Small intestine (tissue), 7 donors: ENCODE data around the gene MRO. TPM values are rescaled to one million over a fixed set of nuclear protein-coding genes. Genes with fewer than 3 reads are reported as not detected.

Source experiments
- DNase-seq, 2 donors: peaks; one replicate each; pipeline versions ENCODE4 v3.0.0 to v3.0.0-alpha.2; 2013
- FAIRE-seq: peaks from 2 replicates; lab custom pipeline; 2012; peaks lifted over from hg19 to GRCh38; lab: Jason Lieb, UNC
- H3K27ac ChIP-seq, 3 donors: one replicate each; pipeline ENCODE4 v1.5.1; 2013; ENCODE audit warnings: low read length in 2 of 3, mild to moderate bottlenecking in 2 of 3, control low read depth in 1 of 3, inconsistent platforms in 1 of 3, low read depth in 1 of 3, moderate library complexity in 1 of 3
- H3K27me3 ChIP-seq, 3 donors: one replicate each; pipeline ENCODE4 v1.6.1; 2013; ENCODE audit warnings: low read length in 3 of 3, inconsistent platforms in 1 of 3; ENCODE audit not compliant: control insufficient read depth in 3 of 3, insufficient read depth in 3 of 3
- H3K36me3 ChIP-seq, 3 donors: one replicate each; pipeline ENCODE4 v1.6.1; 2013; ENCODE audit warnings: low read length in 3 of 3, inconsistent platforms in 1 of 3, low read depth in 1 of 3, mild to moderate bottlenecking in 1 of 3, moderate library complexity in 1 of 3; ENCODE audit not compliant: control insufficient read depth in 3 of 3, insufficient read depth in 2 of 3
- H3K4me1 ChIP-seq, 3 donors: one replicate each; pipeline ENCODE4 v1.6.1; 2013; ENCODE audit warnings: low read length in 2 of 3, inconsistent platforms in 1 of 3, low read depth in 1 of 3, mild to moderate bottlenecking in 1 of 3, moderate library complexity in 1 of 3; ENCODE audit not compliant: control insufficient read depth in 3 of 3, insufficient read depth in 2 of 3
- H3K4me3 ChIP-seq, 3 donors: one replicate each; pipeline ENCODE4 v1.5.1; 2013; ENCODE audit warnings: low read length in 3 of 3, control low read depth in 1 of 3, inconsistent platforms in 1 of 3, low read depth in 1 of 3, mild to moderate bottlenecking in 1 of 3, moderate library complexity in 1 of 3
- H3K9me3 ChIP-seq, 2 donors: one replicate each; pipeline ENCODE4 v1.6.1; 2013; ENCODE audit warnings: low read depth in 1 of 2, low read length in 1 of 2; ENCODE audit not compliant: control insufficient read depth in 2 of 2, insufficient read depth in 1 of 2
- WGBS, 3 donors: extraction: QIAGEN DNeasy Blood & Tissue Kit; methylation state at CpG; one replicate each; pipeline ENCODE4 v1.1.7; 2013; 5-methylcytosine and 5-hydroxymethylcytosine counted together
- polyA plus RNA-seq, 4 donors: library from polyadenylated mRNA; stranded (reverse) in 3 of 4; unstranded in 1 of 4; fragments of 200-250 nt in 3 of 4; fragments of 120-200 nt in 1 of 4; gene quantifications; one replicate each; pipeline versions ENCODE4 v1.2.1 to v1.2.3, GENCODE V29; 2013
- donor health status: healthy with polysubstance abuse.
- donor health status: control.
- donor health status: control.
- donor health status: Bipolar disorder and iron deficiency.
- donor health status: healthy.

The MRO gene
- polyA plus RNA-seq, 4 donors, result 2.9 to 19.2 (median 7.7) TPM

DNA sequence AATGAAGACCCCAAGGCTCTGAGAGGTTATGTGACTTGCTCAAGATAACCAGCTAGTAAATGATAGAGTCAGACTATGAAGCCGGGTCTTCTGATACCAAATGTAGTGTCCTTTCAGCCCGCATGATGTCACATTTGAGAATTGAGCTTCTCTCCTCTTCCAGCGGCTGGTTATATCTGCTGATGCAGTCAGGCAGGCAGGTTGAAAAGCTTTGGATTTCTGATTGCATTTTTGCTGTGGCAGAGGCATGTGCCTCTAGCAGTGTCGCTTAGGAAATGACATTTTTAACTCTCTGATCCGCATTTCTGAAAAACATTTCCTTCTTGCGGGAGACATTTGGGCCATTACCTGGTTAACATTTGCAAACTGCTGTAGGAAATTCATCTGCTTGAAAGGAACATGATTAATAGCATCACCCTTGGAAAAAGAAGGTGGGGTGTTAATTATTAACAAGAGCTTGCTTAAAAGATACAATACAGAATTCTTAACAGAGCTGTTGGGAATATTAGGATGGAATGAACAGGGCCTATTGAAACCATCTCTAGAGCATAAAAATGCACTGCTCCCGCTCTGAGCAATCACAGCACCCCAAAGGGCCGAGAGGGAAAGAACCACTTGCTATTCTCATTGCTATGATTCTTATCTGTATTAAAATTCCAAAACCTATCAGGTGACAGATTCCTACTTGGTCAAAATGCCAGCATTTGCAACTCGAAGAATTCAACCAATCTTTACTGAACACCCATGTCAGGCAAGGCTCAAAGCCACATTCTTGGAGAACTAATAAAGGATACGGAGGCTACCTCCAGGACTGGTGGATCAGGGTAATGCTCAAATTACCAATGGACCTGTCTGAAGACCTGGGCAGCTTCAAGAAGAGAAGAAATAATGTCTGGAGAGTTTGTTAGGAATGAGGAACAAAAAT lies 25.9 kb downstream of the MRO start:
- no peak overlapping the region for H3K4me3 ChIP-seq
- WGBS, 3 donors, result 29 to 67% (median 35%) methylated on average over 10 of the region's 10 CpGs
- peak overlapping the region; percentile 49 to 92 (median 67) for H3K27ac ChIP-seq
- no peaks in the 10 kb centered on the region for H3K9me3 ChIP-seq
- FAIRE-seq (no peak), DNase-seq (peak; percentile 69 to 72)
- no peaks in the 10 kb centered on the region for H3K27me3 ChIP-seq
- H3K4me1 ChIP-seq, result peaks cover 3 to 70% (median 20%) of the 10 kb centered on the region in 3 donors
- no peaks in the 10 kb centered on the region for H3K36me3 ChIP-seq

GRCh38 chr18:50792885-50793284 lies 26.9 kb downstream of the MRO start:
- Histone ChIP-seq H3K4me1 (peaks cover 3 to 68% (median 19%) of the 10 kb centered on the region in 3 donors), H3K4me3 (no peak overlapping the region), H3K36me3 (no peaks in the 10 kb centered on the region), H3K27ac (peak overlapping the region; percentile 49 to 92 (median 67)), H3K27me3 (no peaks in the 10 kb centered on the region), H3K9me3 (no peaks in the 10 kb centered on the region)
- FAIRE-seq (peak; percentile 57), DNase-seq (no peak)
- WGBS, 3 donors, result 36 to 73% (median 58%) methylated on average over 5 of the region's 5 CpGs

GRCh38 chr18:50791599-50792438 lies 28.0 kb downstream of the MRO start:
- peaks cover 3 to 58% (median 13%) of the 10 kb centered on the region in 3 donors for H3K4me1 ChIP-seq
- no peaks in the 10 kb centered on the region for H3K9me3 ChIP-seq
- no peaks in the 10 kb centered on the region for H3K27me3 ChIP-seq
- no peaks in the 10 kb centered on the region for H3K36me3 ChIP-seq
- H3K27ac ChIP-seq, result peak overlapping the region; percentile 15 to 86 (median 76)
- peak; percentile 72 to 86 for DNase-seq
- peak; percentile 36 for FAIRE-seq
- H3K4me3 ChIP-seq, result no peak overlapping the region
- WGBS, 3 donors, result 15 to 54% (median 34%) methylated on average over 4 of the region's 4 CpGs

DNA sequence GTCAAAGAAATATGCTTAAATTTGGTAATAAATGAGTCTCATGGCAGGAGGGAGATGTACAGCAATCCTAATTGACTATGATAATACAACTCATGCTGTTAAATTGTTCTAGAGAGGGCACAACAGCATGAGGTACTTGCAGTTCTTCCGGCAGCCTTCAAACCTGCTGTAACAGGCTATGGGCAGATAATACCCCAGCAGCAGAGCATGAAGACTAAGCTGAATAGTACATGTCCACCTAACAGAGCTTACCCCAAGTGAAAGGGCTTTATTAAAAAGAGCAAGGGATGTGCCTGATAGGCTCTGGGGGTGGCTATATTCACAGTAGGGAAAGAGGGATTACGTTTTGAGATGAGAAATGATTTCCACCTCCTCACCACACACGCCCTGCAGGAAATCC lies 28.9 kb downstream of the MRO start:
- H3K27ac ChIP-seq, result peak overlapping the region in 2 of 3 donors; percentile 76 to 86

GRCh38 chr18:50790241-50790640 lies 29.6 kb downstream of the MRO start:
- Histone ChIP-seq H3K27me3 (no peaks in the 10 kb centered on the region), H3K9me3 (no peaks in the 10 kb centered on the region), H3K36me3 (no peaks in the 10 kb centered on the region), H3K4me1 (peaks cover 3 to 46% (median 13%) of the 10 kb centered on the region in 3 donors), H3K4me3 (no peak overlapping the region), H3K27ac (peak overlapping the region in 1 of 3 donors; percentile 76)
- WGBS, 3 donors, result 40 to 64% (median 57%) methylated on average over 4 of the region's 4 CpGs
- peak; percentile 30 to 51 for DNase-seq
- FAIRE-seq, result no peak

More for the DNA sequence above, 28.9 kb downstream of the MRO start:
- no peak overlapping the region for H3K4me3 ChIP-seq
- WGBS, 3 donors, result 62 to 78% (median 75%) methylated on average over 3 of the region's 3 CpGs
- DNase-seq (no peak), FAIRE-seq (no peak)
- no peaks in the 10 kb centered on the region for H3K9me3 ChIP-seq
- H3K36me3 ChIP-seq, result no peaks in the 10 kb centered on the region
- peaks cover 3 to 52% (median 13%) of the 10 kb centered on the region in 3 donors for H3K4me1 ChIP-seq
- H3K27me3 ChIP-seq, result no peaks in the 10 kb centered on the region

DNA sequence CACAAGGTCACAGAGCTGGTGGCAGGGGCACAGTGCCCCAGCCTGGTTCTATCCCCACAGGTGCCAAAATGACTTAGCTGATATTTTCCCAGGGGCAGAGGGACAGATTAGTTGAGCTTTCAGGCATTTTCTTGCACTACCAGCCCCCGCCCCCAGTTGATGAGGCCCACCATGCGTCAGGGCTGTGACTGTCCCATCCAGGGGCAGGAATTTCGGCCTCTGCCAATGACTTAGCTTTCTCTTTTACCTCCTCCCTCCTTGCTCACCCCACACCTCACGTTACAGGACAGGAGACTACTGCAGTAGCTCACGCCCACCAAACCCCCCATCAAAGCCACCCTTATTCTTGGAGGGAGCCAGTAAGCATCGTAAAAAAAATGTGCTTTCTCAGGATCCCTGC lies 31.5 kb downstream of the MRO start:
- no peak for DNase-seq
- H3K4me1 ChIP-seq, result peaks cover 0 to 27% (median 11%) of the 10 kb centered on the region in 3 donors
- H3K9me3 ChIP-seq, result no peaks in the 10 kb centered on the region
- WGBS, 3 donors, result 56 to 77% (median 62%) methylated on average over 6 of the region's 6 CpGs
- no peaks in the 10 kb centered on the region for H3K36me3 ChIP-seq
- H3K4me3 ChIP-seq, result no peak overlapping the region
- FAIRE-seq, result no peak
- peaks cover 0 to 3% (median 0%) of the 10 kb centered on the region in 3 donors for H3K27me3 ChIP-seq
- H3K27ac ChIP-seq, result no peak overlapping the region

DNA sequence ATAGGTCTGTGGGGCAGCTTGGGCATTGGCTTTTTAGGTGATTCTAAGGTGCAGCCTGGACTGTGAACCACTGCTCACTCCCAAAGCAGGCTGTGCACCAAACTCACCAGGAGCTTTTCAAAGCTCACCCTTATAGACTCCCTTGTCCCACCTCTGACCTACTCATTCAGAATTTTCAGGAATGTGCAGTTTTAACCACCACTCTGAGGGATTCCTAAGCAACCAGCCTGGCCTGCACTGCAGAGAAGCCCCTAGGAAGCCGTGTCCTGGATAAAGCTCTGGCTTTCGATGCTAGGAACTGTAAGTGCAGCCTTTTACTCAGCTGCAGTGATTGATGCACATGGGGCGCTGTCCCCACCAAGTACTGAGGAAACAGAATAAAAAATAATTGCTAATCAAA lies 33.0 kb downstream of the MRO start:
- Histone ChIP-seq H3K4me1 (peaks cover 0 to 21% (median 11%) of the 10 kb centered on the region in 3 donors), H3K27ac (no peak overlapping the region), H3K27me3 (peaks cover 0 to 3% (median 0%) of the 10 kb centered on the region in 3 donors), H3K4me3 (no peak overlapping the region), H3K9me3 (no peaks in the 10 kb centered on the region), H3K36me3 (no peaks in the 10 kb centered on the region)
- DNase-seq (no peak), FAIRE-seq (no peak)
- 80 to 84% (median 81%) methylated on average over 3 of the region's 3 CpGs for WGBS, 3 donors

GRCh38 chr18:50783553-50783952 lies 36.3 kb downstream of the MRO start:
- DNase-seq, result no peak
- Histone ChIP-seq H3K4me1 (no peaks in the 10 kb centered on the region), H3K36me3 (no peaks in the 10 kb centered on the region), H3K9me3 (no peaks in the 10 kb centered on the region), H3K27me3 (peaks cover 0 to 6% (median 0%) of the 10 kb centered on the region in 3 donors), H3K4me3 (no peak overlapping the region), H3K27ac (no peak overlapping the region)
- no peak for FAIRE-seq
- WGBS, 3 donors, result 62 to 81% (median 64%) methylated on average over 3 of the region's 3 CpGs
